Hypothalamus (tissue), 51 donors: ENCODE measurements around the gene POLL.

Experiments used
- DNase-seq, 51 donors: peaks; one replicate each; lab custom pipeline; 2025; lab: John Stamatoyannopoulos, UW

POLL gene

DNA sequence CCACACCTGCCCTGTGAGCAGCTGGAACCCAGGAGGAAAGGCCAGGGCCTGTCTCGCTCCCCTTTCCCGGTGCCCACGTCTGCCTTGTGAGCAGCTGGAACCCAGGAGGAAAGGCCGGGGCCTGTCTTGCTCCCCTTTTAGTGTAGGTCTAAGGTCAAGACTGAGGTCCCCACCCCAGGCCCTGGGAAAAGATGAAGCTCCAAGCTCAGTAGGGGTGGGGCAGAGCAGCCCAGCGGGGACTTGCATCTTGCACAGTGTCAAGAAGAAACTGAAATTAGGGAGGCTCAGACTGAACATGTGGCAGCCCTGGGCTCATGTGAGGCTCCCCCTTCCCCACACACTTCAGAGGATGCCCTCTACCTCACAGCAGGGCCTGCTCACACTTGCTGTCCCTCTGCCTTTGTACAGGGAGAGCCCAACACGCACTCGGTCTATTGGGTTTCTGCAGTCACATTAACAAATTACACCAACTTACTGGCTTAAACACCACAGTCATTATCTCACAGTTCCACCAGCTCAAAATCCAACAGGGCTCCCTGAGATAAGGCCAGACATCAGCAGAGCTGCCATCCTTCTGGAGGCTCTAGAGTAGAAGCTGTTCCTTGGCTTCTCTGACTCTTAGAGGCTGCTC is 12.4 kb downstream of the POLL start:
- DNase-seq = no peak

DNA sequence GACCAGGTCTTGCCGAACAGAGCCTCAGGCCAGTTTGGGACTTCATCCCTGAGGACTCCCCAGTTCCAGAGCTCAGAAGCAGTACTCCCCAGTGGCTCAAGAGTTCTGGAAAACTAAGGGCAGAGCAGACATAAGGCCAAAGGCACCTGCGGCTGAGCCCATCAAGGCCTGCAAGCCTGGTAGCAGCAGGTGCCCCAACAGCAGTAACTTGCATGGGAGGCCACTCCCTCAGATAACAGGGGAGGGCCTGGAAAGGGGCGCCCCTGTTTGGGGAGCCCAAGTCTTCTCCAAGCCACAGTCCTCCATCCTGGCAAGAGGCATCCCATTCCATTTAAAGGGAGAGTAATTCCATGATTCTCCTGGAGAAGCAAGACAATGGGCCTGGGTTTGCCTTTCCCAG is 13.0 kb downstream of the POLL start:
- no peak for DNase-seq

DNA sequence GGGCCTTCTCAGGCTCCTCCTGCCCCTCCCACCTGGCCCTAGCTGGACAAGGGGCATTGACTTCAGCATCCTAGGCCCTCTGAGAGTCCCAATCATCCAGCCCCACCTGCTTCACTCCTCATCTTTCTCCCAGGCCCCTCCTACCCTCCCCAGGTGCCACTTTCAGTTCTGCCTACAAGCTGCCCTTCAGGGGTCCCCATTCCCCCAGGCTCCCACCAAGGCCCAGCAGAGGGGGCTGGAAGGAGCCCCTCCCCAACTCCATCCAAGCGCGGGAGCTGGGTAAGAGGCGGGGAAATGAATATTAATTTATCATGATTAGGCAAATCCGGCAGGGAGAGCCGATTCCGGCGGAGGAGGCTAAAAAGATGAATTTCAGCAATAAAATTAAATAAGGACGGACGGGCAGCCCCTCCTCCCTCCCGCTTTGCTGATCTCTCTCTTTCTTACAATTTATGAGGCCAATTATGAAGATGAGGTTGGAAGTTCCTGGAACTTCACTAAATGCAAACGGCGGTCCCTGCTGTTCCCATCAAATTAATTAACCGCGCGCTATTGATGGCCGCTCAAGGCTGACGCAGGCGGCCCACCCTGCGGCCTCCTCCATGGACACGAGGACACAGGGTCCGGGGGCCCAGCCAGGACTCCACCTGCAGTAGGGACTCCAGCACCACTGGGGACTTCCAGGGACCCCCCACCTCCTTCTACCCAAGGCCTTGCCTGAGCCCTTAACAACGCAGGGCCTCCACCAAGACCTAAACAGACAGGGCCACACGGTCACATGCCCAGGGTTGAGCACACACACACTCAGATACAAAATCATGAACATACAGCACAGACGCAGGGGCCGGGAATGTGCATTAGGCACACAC is 13.9 kb downstream of the POLL start:
- DNase-seq = no peak

DNA sequence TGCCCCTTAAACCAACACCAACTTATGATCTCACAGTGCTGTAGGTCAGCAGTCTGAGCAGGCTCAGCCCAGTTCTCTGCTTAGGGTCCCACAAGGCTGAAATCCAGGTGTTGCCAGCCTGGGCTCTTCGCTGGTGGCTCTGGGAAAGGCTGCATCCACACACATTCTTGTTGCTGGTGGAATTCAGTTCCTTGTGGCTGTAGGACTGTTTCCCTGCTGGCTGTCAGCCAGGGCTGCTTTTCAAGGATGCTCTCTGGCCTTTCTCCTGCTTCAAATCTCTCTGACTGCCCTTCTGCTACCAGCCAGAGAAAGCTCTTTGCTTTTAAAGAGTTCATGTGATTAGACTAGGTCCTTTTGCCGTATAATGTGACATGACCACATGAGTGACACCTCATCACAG is 15.3 kb downstream of the POLL start:
- no peak for DNase-seq

DNA sequence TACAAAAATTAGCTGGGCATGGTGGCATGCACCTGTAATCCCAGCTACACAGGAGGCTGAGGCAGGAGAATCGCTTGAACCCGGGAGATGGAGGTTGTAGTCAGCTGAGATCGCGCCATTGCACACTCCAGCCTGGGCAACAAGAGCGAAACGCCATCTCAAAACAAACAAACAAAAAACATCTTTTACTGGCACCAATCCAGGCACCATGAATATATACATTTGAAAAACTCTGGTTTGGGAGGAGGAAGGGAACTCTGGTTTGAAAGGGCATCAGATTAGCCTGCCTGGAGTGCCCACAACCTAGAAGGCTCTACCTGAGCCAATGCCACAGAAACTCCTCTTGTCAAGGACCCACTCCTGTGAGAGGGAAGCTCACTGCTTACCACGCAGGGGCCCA is 15.9 kb downstream of the POLL start:
- DNase-seq = no peak

DNA sequence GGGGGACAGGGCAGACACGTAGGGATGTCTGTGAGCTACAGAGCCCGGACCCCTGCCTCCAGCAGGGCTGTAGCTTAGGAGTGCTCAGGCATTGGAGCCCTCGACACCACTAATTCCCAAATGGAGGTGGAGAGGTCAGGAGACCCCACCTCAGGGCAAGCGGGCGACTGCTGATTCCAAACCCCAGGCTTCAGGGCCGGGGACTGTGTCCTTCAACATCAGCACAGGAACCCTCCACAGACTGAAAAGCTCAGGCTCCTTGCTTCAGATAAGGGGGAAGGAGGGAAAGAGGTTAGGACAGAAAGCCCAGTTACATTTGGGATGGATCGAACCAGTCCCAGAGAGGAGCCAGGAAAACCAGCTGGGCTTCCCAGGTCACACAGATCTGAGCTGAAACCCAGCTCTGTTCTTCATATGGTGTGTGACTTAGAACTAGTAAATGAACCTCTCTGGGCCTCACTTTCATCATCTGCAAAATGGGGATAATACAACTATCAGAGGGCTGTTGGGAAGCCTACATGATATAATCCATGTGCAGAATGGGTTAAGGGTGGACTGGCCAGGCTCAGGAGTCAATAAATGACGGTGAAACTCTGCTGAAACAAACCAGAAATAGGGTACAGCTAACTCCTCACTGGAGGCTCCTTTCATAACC is 16.7 kb downstream of the POLL start:
- DNase-seq = no peak

DNA sequence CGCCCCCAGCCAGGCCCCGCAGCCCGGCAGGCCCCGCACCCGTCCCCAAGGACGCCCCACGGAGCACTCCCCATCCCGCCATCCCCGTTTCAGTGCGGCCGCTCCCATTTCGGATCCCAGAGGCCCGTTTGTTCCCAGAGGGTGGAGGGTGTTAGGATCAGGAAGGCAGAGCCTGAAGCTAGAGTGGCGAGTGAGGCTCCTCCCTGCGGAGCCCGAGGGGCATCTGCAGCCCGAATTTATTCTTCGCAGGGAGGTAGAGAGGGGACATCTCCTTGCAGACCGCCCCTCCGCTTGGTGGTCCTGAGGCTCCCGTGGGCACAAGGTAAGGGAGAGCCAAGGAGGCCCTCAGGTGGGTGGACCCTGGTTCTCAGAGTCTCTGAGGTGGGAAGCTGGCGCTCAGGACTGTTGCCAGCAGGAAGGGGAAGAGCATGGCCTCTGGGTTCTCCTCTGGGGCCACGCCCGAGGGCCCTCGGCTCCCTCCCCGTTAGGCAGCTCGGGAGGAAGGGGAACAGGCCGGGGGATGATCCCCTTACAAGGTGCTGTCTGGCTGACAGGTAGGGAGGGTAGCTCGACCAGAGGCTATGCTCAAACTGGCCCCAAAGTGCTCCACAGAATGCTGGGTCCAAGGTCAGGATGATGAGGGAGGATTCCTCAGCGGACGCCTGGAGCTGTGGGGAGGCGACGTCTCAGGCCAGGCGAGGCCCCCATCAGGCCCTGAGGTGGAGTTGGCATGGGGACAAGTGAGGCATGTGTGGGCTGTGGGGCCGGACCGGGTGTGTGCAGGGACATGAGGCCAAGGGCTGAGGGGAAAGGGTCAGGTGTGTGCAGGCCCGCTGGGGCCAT is 17.4 kb downstream of the POLL start:
- DNase-seq = peak in 10 of 51 donors; percentile 13 to 72 (median 26)

DNA sequence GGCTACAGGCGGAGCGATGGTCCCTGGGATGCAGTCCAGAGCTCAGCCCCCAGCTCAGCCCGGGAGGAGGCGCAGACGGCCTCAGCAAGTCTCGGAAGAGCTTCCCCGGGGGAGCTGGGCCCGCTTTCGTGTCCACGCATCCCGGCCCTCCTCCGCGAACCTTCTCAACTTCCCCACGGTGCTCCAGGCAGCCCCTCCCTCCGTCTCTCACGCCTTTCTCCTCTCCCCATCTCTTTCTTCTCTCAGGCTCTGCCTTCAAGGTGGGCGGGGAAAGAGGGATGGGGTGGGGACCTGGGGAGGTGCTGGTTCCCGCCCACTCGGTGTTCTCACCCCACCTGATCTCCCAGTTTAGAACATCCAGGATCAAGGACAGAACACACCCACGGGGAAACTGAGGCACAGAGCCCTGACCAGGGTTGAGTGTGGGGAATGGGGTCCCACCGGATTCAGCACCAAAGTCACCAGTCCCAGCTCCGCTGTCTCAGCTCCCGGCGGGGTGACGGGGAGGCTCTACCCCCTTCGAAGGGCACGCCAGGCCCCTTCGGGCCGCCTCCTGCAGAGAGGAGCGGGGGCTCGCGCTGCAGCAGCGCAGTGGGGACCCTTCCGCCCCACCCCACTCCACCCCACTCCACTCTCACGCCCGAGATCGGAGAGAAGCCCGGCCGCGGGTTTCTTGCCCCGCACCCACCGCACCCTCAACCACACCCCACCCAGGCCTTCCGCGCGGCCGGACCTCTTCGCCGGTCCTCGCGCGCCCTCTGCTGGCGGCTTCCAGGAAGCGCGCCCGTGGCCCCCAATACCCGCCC is 18.2 kb downstream of the POLL start:
- peak in 43 of 51 donors; percentile 10 to 86 (median 51) for DNase-seq

DNA sequence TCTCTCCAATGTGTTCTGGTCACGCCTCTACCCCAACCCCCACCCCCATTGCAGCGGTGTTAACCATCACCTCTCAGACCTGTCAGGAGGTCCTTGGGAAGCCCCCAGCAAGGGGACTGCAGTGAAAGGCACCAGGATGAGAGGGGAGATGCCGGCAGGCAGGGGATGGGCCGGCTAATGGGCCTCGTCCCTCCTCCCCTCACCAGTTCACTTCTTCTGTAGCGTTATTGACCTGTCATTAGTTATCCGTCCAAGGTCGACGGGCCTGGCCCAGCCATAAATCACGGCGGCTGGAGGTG is 18.8 kb downstream of the POLL start:
- DNase-seq = no peak

DNA sequence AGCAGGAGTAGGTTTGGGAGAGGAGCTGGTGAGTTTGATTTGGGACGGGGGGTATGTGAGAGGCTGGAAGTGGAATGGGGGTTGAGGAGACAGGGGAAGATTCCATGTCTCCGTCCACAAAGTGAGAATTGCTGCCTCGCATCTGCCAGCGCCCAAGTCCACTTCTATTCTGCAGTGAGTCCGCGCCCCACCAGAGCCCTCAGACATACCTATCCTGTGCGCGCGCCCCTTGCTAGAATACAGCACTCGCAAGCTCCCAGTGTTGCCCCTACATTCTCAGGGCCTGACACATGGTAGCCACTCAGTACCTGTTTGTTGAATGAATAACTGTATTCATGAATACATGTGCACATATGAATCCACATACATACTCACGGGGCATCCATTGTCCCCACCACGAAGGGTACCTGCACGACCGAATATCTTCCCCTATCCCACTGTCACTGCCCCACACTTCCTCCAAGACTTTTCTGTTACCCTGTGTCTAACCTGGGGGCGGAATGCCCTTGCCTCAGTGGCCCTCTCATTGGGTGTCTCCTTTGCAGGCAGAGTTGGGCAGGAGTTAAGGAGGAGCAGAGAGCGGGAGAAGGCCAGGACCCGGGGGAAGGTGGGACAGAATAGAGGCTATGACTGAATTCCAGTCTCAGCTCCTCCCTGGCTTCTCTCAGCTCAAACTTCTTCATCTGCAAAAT is 19.9 kb downstream of the POLL start:
- no peak for DNase-seq

DNA sequence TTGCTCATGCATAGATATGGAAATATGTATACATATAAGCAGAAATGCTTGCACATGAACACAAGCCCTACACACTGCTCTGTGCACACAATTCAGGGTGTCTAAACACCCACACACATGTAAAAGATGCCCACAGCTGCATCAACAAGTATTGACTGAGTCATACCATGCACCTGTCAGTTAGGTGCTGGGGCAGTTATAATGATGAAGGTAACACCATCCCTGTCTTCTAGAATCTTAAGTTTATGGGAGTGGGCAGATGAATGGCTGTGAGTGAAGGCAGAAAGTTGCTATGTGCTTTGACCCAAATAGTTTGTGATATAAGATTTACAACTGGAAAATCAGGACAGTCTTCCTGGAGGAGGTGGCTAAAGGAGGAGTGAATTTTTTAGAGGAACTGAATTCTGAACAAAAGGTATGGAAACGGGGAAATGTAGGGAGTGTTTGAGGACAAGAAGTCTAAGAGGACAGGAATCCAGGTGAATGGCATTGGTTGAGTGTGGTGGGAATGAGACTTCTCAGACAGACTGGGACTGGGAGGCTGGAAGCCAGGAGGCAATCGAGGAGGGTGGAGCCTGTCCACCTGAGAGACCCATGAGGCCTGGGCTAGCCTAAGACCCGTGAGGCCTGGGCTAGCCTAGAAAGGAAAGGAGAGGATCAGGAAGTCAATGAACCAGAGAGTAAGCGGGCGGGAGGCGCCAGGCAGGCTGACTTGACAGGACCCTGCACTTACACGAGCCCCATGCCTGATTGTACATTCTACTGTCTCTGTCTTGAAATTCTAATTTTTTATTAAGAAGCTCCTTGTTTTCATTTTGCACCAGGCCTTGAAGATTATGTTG is 20.7 kb downstream of the POLL start:
- no peak for DNase-seq

DNA sequence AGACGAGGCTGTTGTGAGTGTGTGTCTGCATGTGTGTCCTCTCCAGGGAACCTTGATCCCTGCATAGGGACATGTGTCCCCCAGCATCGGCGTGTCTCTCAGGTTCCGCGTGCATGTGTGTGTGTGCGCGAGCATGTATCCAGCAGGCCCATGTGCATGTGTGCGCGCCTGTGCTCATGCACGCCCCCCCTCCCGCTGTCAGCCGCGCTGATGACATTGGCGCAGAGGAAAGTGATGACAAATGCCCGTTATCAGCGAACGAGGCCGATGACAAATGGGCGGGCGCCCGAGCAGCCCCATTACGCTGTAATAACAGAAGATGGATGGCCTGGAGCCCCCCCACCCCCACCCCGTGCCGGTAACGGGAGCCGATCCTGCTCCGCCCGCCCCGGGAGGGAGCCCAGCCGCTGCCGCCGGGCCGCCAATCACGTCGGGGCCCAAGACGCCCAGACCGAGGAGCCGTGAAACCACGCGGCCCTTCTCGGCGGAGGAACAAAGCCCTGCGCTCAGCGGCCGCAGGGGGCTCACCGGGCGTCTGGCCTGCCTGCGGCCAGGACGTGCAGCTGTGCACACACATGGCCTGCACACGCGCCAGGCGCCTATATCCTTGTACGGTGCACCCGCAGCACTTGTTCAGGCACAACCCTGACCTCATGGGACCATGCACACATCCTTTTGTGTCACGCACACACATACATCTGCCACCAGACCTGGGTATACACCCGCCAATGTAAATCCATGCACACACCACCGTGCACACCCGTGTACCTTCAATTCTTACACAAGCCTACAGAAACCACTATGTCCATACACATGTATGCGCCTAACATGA is 21.5 kb downstream of the POLL start:
- DNase-seq = peak in 13 of 51 donors; percentile 13 to 40 (median 20)

DNA sequence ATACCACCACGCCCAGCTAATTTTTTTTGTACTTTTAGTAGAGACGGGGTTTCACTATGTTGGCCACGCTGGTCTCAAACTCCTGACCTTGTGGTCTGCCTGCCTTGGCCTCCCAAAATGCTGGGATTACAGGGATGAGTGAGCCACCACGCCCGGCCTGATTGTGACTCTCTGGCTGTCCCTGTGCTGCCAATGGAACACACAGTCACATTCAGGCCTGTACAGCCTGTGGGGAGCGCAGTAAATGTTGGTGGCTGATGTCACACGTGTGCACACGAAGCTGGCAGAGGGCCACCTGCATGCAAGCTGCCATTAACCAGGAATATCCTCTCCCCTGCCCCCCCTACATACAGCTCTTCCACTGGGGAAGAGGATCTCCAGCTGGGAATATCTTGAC is 22.1 kb downstream of the POLL start:
- DNase-seq = no peak

DNA sequence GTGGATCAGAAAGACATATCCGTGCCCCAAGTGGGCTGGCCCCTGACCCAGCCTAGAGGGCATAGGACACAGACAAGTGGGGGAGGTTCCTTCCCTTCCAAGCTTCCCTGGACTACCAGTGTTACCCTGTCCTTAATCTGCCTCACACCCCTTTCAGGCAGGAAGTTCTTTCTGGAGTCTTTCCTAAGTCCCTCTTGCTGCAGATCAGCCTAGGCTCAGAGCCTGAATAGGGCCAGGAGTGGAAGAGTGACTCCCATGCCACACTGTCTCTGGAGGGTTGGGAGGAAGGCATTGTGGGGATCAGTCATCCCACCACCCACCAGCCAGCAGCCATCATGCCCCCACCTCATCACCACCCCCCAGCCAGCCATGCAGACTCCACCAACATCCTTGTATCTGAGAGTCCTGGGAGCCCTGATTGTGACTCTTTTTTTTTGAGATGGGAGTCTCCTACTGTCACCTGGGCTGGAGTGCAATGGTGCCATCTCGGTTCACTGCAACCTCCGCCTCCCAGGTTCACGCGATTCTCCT is 22.6 kb downstream of the POLL start:
- DNase-seq = no peak

DNA sequence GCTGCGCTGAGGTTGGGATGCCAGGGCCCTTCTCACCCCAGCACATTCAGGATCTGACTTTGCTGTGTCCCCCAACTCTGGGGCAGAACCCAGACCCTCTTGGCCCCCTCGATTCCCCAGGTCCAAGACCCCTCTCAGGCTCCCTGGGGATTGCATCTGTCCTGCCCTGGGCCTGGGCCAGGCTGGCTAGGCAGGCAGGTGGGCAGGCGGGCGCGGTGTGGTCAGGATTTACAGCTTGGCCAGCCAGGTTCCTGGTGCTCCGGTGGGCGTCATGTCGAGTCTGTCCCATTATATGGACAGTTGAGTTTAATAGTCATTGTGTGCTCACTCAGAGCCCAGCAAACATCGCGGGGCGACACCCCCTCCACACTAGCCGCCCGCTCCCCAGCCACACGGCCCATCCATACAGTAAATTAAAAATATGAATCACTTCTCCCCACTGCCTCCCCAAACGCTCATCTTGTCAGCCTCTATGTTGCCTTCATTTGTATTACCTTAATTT is 23.5 kb downstream of the POLL start:
- DNase-seq = no peak

DNA sequence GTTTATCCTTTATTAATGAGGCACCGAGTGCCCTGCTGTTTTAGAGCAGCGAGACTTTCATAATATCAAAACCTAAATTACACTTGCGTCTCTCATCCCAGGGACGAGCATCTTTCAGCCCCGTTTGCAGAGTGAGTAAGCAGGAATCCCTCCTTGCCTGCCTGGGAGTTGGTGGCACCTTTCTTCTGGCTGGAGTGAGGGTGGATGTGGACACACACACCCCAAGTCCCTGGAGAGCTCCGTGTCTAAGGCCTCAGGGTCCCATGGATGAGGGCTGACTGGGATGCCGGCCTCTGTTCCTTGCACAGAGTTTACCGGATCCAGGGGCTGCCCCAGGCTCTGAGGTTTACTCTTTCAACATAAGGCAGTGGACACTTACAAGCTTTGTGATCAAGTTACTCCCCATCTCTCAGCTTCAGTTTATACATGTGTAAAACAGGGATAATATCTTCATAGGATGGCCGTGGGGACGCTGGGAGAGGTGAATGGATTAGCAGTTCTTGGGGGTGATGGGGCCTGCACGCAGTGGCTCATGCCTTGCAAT is 24.5 kb downstream of the POLL start:
- no peak for DNase-seq

DNA sequence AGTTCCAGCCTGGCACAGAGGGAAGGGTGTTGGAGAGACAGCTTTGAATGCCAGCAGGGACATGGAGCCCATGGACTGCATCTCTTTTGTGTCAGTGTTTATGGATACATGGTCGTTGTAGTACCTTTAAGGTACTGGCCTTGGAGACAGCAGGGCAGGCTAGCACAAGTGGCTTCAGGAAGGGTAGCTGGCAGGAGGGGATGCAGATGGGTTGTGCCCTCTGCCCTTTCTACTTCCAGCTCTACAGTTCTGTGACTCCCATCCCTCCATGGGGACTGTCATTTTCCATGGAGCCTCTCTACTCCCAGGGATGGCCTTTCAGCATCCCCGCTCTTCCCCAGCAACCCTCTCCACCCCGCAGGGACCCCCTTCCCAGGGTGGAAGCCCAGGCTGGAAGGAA is 25.1 kb downstream of the POLL start:
- DNase-seq = no peak
